ENCODE data around the gene GRIP2.

GRIP2 gene

GRCh38 chr3:14523792-14524191 lies 16.4 kb downstream of the GRIP2 start:
- no peak overlapping the region for H2AFZ ChIP-seq
- no peaks in the 10 kb centered on the region for H3K27me3 ChIP-seq (ENCODE audit: control insufficient read depth, insufficient read depth, low read length)
- H3K4me3 ChIP-seq (ENCODE audit: low read depth, low read length) = no peak overlapping the region
- no peaks in the 10 kb centered on the region for H3K9me3 ChIP-seq (ENCODE audit: control insufficient read depth, low read length)
- H3K4me1 ChIP-seq = no peaks in the 10 kb centered on the region
- TF ChIP-seq CTCF (IDR thresholded peaks at IDR 0.05) = no peak
- no peak overlapping the region for H3K9ac ChIP-seq
- no peaks in the 10 kb centered on the region for H3K79me2 ChIP-seq
- no peak overlapping the region for H3K27ac ChIP-seq
- H3K4me2 ChIP-seq (ENCODE audit: low read length) = no peak overlapping the region
- H3K36me3 ChIP-seq (ENCODE audit: control insufficient read depth, insufficient read depth, low read length) = no peaks in the 10 kb centered on the region

- no peak overlapping the region for H2AFZ ChIP-seq
- no peak overlapping the region for H3K4me2 ChIP-seq (ENCODE audit: low read length)
- no peak overlapping the region for H3K27ac ChIP-seq
- H3K36me3 ChIP-seq (ENCODE audit: control insufficient read depth, insufficient read depth, low read length) = no peaks in the 10 kb centered on the region
- H3K4me1 ChIP-seq = no peaks in the 10 kb centered on the region
- no peak overlapping the region for H3K9ac ChIP-seq
- no peaks in the 10 kb centered on the region for H3K79me2 ChIP-seq
- no peaks in the 10 kb centered on the region for H3K27me3 ChIP-seq (ENCODE audit: control insufficient read depth, insufficient read depth, low read length)
- H3K9me3 ChIP-seq (ENCODE audit: control insufficient read depth, low read length) = no peaks in the 10 kb centered on the region
- TF ChIP-seq CTCF (IDR thresholded peaks at IDR 0.05) = no peak
- H3K4me3 ChIP-seq (ENCODE audit: low read depth, low read length) = no peak overlapping the region
Measured at GRCh38 chr3:14522768-14523167, 17.4 kb downstream of the GRIP2 start.

GRCh38 chr3:14522129-14522691 lies 17.9 kb downstream of the GRIP2 start:
- Histone ChIP-seq H3K27ac (no peak overlapping the region), H3K9ac (no peak overlapping the region), H3K4me1 (no peaks in the 10 kb centered on the region), H3K27me3 (ENCODE audit: control insufficient read depth, insufficient read depth, low read length) (no peaks in the 10 kb centered on the region), H3K36me3 (ENCODE audit: control insufficient read depth, insufficient read depth, low read length) (no peaks in the 10 kb centered on the region), H3K4me3 (ENCODE audit: low read depth, low read length) (no peak overlapping the region), H3K9me3 (ENCODE audit: control insufficient read depth, low read length) (no peaks in the 10 kb centered on the region), H2AFZ (no peak overlapping the region), H3K79me2 (no peaks in the 10 kb centered on the region), H3K4me2 (ENCODE audit: low read length) (no peak overlapping the region)
- TF ChIP-seq CTCF (IDR thresholded peaks at IDR 0.05) = no peak

GRCh38 chr3:14521611-14522010 lies 18.5 kb downstream of the GRIP2 start:
- Histone ChIP-seq H3K9me3 (ENCODE audit: control insufficient read depth, low read length) (no peaks in the 10 kb centered on the region), H3K27me3 (ENCODE audit: control insufficient read depth, insufficient read depth, low read length) (no peaks in the 10 kb centered on the region), H3K4me3 (ENCODE audit: low read depth, low read length) (no peak overlapping the region), H3K36me3 (ENCODE audit: control insufficient read depth, insufficient read depth, low read length) (no peaks in the 10 kb centered on the region), H3K79me2 (no peaks in the 10 kb centered on the region), H2AFZ (no peak overlapping the region), H3K4me2 (ENCODE audit: low read length) (no peak overlapping the region), H3K27ac (no peak overlapping the region), H3K9ac (no peak overlapping the region), H3K4me1 (no peaks in the 10 kb centered on the region)
- no peak for TF ChIP-seq CTCF (IDR thresholded peaks at IDR 0.05)

GRCh38 chr3:14520967-14521366 lies 19.2 kb downstream of the GRIP2 start:
- H3K9me3 ChIP-seq (ENCODE audit: control insufficient read depth, low read length) = no peaks in the 10 kb centered on the region
- H3K9ac ChIP-seq = no peak overlapping the region
- no peak overlapping the region for H2AFZ ChIP-seq
- no peak overlapping the region for H3K4me3 ChIP-seq (ENCODE audit: low read depth, low read length)
- H3K79me2 ChIP-seq = no peaks in the 10 kb centered on the region
- H3K27me3 ChIP-seq (ENCODE audit: control insufficient read depth, insufficient read depth, low read length) = no peaks in the 10 kb centered on the region
- H3K4me1 ChIP-seq = no peaks in the 10 kb centered on the region
- no peaks in the 10 kb centered on the region for H3K36me3 ChIP-seq (ENCODE audit: control insufficient read depth, insufficient read depth, low read length)
- TF ChIP-seq CTCF (IDR thresholded peaks at IDR 0.05) = no peak
- H3K4me2 ChIP-seq (ENCODE audit: low read length) = no peak overlapping the region
- no peak overlapping the region for H3K27ac ChIP-seq
